A549 treated with CORT108297 at 1 μM for 4 hours (cell line): ENCODE data around the gene PTPRJ. TPM values are rescaled to one million over a fixed set of nuclear protein-coding genes. Genes with fewer than 3 reads are reported as not detected.

Source experiments
- total RNA-seq: library from RNA; stranded (reverse); fragments of 200-300 nt; extraction: Qiagen RNA extraction; gene quantifications from 5 replicates; pipeline ENCODE4 v1.2.3, GENCODE V29; 2022

The PTPRJ gene
- 30.1 to 47.4 TPM (median 41.5 TPM) in 5 replicates for total RNA-seq

DNA sequence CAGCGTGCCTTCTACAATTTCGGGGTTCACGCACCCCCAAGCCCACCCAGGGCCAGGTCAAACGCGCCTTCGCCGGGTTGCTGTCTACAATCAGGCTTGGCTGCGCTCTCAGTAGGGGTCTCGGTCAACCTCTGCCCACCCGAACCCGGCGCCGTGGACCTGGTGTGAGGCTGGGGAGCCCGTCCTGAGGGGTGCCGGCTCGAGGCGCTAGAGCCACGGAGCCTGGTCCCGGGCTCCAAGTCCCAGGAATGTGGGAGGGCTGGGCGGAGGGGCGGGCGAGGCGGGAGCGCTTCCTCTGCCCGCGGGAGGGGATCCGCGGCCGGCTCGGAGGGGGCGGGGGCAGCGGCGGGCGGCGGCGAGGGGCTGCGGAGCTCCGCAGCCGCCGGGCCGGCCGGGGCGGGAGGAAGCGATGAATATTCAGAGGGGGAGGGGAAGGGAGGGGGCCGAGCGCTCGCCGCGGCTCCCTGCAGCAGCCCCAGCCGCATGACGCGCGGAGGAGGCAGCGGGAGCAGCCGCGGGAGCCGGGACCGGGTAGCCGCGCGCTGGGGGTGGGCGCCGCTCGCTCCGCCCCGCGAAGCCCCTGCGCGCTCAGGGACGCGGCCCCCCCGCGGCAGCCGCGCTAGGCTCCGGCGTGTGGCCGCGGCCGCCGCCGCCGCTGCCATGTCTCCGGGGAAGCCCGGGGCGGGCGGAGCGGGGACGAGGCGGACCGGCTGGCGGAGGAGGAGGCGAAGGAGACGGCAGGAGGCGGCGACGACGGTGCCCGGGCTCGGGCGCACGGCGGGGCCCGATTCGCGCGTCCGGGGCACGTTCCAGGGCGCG, at the start of gene PTPRJ:
PTPRJ (plus strand) TSS at position 472 of the 819 bp plus-strand sequence. CDS start 354 bp downstream, outside the sequence.

GRCh38 chr11:48216510-48216909, 236.2 kb downstream of the PTPRJ start, which contains the start of gene OR4B1:
Gene OR4B1 (plus strand): TSS chr11:48216810. CDS start chr11:48216810, 0 bp downstream.

Other genes starting within 250 kb of the PTPRJ start
- 46.6 to 62.1 TPM (median 54.2 TPM) in 5 replicates for gene FNBP4, start 213.2 kb upstream of the PTPRJ start, total RNA-seq
- 24.0 to 32.5 TPM (median 30.2 TPM) in 5 replicates for gene NUP160, start 132.2 kb upstream of the PTPRJ start, total RNA-seq
- not detected in 5 replicates for gene OR4B1, start 236.3 kb downstream of the PTPRJ start, total RNA-seq